HG03196 (cell line): Measurements from ENCODE around the gene PIGK.
"Not testable (repeated sequence)": the region's sequence is repeated elsewhere in the genome, so short reads cannot be mapped to it uniquely, and the experiment has no call there.

Source experiments
- ATAC-seq: cut with Tn5 transposase; IDR thresholded peaks from one replicate; pipeline ENCODE4 v1.9.1; 2021; ENCODE audit not compliant: unreplicated experiment

The PIGK gene

GRCh38 chr1:77219166-77219887 is at the start of gene PIGK:
Gene PIGK (minus strand): TSS chr1:77219430. CDS start chr1:77219402, 28 bp downstream.
- ATAC-seq = peak; percentile 96

GRCh38 chr1:77267035-77267434 is 47.8 kb upstream of the PIGK start:
- ATAC-seq = no peak

- ATAC-seq = no peak
Measured at GRCh38 chr1:77265180-77265579, 46.0 kb upstream of the PIGK start.

GRCh38 chr1:77263708-77264107 is 44.5 kb upstream of the PIGK start:
- ATAC-seq = no peak

GRCh38 chr1:77253211-77253610 is 34.0 kb upstream of the PIGK start:
- no peak for ATAC-seq

GRCh38 chr1:77250126-77250525 is 30.9 kb upstream of the PIGK start:
- no peak for ATAC-seq

- no peak for ATAC-seq
Measured at GRCh38 chr1:77245830-77246229, 26.6 kb upstream of the PIGK start.

GRCh38 chr1:77239311-77239710 is 20.1 kb upstream of the PIGK start:
- no peak for ATAC-seq

GRCh38 chr1:77238462-77238861 is 19.2 kb upstream of the PIGK start:
- ATAC-seq = no peak

- ATAC-seq = no peak
Measured at GRCh38 chr1:77234943-77235342, 15.7 kb upstream of the PIGK start.

GRCh38 chr1:77234096-77234495 is 14.9 kb upstream of the PIGK start:
- no peak for ATAC-seq

- ATAC-seq = no peak
Measured at GRCh38 chr1:77232829-77233228, 13.6 kb upstream of the PIGK start.

- no peak for ATAC-seq
Measured at GRCh38 chr1:77230051-77230450, 10.8 kb upstream of the PIGK start.

GRCh38 chr1:77228836-77229235 is 9.6 kb upstream of the PIGK start:
- ATAC-seq = no peak

GRCh38 chr1:77227381-77227780 is 8.2 kb upstream of the PIGK start:
- no peak for ATAC-seq

- no peak for ATAC-seq
Measured at GRCh38 chr1:77222496-77222895, 3.3 kb upstream of the PIGK start.

GRCh38 chr1:77220687-77221463 is 1.6 kb upstream of the PIGK start:
- no peak for ATAC-seq

- peak; percentile 37 for ATAC-seq
Measured at GRCh38 chr1:77218477-77219165, 609 bp downstream of the PIGK start.

GRCh38 chr1:77204043-77204442 is 15.2 kb downstream of the PIGK start:
- not testable (repeated sequence) for ATAC-seq

- no peak for ATAC-seq
Measured at GRCh38 chr1:77202751-77203150, 16.5 kb downstream of the PIGK start.

- no peak for ATAC-seq
Measured at GRCh38 chr1:77200806-77201205, 18.4 kb downstream of the PIGK start.

- no peak for ATAC-seq
Measured at GRCh38 chr1:77200293-77200692, 18.9 kb downstream of the PIGK start.
